Measurements from ENCODE around the gene MTCH2. TPM values are rescaled to one million over a fixed set of nuclear protein-coding genes. Genes with fewer than 3 reads are reported as not detected.

Gene MTCH2
- total and polyA plus RNA-seq, 2 donors (not counting 1 experiment from before 2014, with no cell fraction given) = 18.1 to 26.9 TPM

DNA sequence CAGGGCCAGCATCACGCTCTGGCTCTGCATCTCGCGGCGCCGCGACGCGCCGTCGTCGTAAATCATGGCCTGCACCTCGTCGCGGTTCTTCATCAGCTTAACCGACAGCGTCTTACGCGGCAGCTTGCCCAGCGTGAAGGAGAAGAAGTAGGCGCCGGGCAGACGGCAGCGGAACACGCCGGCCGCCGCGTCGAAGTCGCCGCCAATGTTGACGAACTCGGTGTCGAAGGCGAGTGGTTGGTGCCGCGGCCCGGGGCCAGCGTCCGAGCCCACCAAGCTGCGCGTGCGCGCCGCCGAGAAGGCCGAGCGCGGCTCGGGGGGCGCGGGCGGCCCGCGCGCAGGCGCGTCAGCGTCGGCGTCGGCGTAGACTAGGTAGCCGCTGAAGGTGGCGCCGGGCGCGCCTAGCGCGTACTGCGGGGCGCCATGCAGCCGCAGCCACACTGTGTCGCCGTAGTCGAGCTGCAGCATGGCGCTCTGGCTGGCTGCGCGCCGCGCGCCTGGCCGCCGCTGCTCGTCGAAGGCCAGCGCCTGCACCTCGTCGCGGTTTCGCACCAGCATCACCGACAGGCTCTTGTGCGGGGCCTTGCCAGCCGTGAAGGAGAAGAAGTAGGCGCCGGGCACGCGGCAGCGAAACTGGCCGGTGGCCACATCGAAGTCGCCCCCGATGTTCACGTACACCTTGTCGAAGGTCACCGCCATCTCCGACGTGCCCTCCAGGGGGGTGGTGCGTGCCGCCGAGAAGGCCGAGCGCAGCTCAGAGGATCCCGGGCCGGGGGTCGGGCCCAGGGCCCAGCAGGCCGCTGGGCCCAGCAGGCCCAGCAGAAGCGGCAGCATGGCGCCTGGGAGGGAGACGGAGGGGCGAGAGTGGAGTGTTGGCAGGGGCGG, 52.1 kb downstream of the MTCH2 start:
- Histone ChIP-seq H3K4me2 (replicated peaks; ENCODE audit: low read depth, low read length, poor library complexity, severe bottlenecking) (no peak overlapping the region), H3K9ac (ENCODE audit: low read length) (no peak overlapping the region), H3K4me1 (ENCODE audit: control insufficient read depth in 2 of 2, insufficient read depth in 2 of 2, low read length in 2 of 2) (peaks cover 15% of the 10 kb centered on the region in 2 donors), H2AFZ (ENCODE audit: insufficient read depth, low read depth, low read length, poor library complexity, severe bottlenecking) (no peak overlapping the region), H3K4me3 (ENCODE audit: control extremely low read depth in 1 of 5, extremely low read depth in 1 of 5, insufficient read depth in 1 of 5, low read depth in 2 of 5, low read length in 4 of 5) (no peak overlapping the region), H3K79me2 (ENCODE audit: control insufficient read depth, insufficient read depth, low read length) (no peaks in the 10 kb centered on the region), H3K27me3 (replicated peaks in 1 of 4; ENCODE audit: control extremely low read depth in 1 of 4, control insufficient read depth in 3 of 4, insufficient read depth in 4 of 4, low read length in 3 of 4) (peaks cover 0 to 35% (median 20%) of the 10 kb centered on the region in 4 experiments), H3K27ac (ENCODE audit: low read length in 2 of 2) (no peak overlapping the region), H3K36me3 (replicated peaks in 1 of 2; ENCODE audit: control extremely low read depth in 1 of 2, control insufficient read depth in 1 of 2, extremely low read depth in 1 of 2, insufficient read depth in 2 of 2, low read length in 1 of 2) (peaks cover 0 to 5% of the 10 kb centered on the region in 2 experiments), H3K9me3 (ENCODE audit: control extremely low read depth in 1 of 3, control insufficient read depth in 2 of 3, insufficient read depth in 1 of 3, low read length in 2 of 3) (no peaks in the 10 kb centered on the region), H4K20me1 (ENCODE audit: control insufficient read depth, insufficient read depth, low read length, poor library complexity, severe bottlenecking) (no peaks in the 10 kb centered on the region)
- Mint-ChIP-seq H3K4me3 (no peak overlapping the region), H3K27ac (no peak overlapping the region), H3K9me3 (ENCODE audit: insufficient read depth) (no peaks in the 10 kb centered on the region), H3K4me1 (peaks cover 9% of the 10 kb centered on the region), H3K27me3 (peaks cover 29% of the 10 kb centered on the region)
- CTCF ChIA-PET = no interaction called here
- 96% methylated on average over 110 of the region's 122 CpGs for WGBS (ENCODE audit: insufficient coverage)
- DNase-seq = no peak
- TF ChIP-seq, protein P1, sequence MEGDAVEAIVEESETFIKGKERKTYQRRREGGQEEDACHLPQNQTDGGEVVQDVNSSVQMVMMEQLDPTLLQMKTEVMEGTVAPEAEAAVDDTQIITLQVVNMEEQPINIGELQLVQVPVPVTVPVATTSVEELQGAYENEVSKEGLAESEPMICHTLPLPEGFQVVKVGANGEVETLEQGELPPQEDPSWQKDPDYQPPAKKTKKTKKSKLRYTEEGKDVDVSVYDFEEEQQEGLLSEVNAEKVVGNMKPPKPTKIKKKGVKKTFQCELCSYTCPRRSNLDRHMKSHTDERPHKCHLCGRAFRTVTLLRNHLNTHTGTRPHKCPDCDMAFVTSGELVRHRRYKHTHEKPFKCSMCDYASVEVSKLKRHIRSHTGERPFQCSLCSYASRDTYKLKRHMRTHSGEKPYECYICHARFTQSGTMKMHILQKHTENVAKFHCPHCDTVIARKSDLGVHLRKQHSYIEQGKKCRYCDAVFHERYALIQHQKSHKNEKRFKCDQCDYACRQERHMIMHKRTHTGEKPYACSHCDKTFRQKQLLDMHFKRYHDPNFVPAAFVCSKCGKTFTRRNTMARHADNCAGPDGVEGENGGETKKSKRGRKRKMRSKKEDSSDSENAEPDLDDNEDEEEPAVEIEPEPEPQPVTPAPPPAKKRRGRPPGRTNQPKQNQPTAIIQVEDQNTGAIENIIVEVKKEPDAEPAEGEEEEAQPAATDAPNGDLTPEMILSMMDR (IDR thresholded peaks at IDR 0.05) = no peak
- no peak for TF ChIP-seq EZH2 (IDR thresholded peaks at IDR 0.05; ENCODE audit: borderline replicate concordance, insufficient read depth, low read depth, low read length, poor library complexity, severe bottlenecking)
- no peak for ATAC-seq (ENCODE audit: low read depth)
- POLR2A ChIA-PET = no interaction called here
- intact Hi-C loops (cut with micrococcal nuclease) = no loop called here

DNA sequence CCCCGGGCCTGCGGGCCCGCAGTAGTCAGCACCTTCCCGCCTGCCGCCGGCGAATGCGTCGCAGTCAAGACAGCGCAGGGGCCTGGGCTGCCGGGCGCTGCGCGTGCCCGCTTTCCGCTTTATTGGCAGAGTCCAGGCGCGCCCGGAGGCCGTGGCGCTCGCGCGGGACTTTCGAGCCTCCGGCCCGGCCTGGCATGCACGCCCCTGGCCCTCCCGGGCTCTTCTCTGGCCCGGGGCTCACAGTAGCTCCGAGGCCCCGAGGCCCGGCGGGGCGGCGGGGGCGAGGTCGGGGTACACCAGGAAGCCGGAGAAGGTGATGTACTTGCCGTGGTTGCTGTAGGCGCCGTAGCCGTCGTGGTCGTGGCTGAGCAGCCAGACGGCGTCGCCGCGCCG, 52.8 kb downstream of the MTCH2 start:
- TF ChIP-seq, protein P1 (IDR thresholded peaks at IDR 0.05) = no peak
- TF ChIP-seq EZH2 (IDR thresholded peaks at IDR 0.05; ENCODE audit: borderline replicate concordance, insufficient read depth, low read depth, low read length, poor library complexity, severe bottlenecking) = no peak
- H3K4me3 ChIP-seq (ENCODE audit: control extremely low read depth in 1 of 5, extremely low read depth in 1 of 5, insufficient read depth in 1 of 5, low read depth in 2 of 5, low read length in 4 of 5) = no peak overlapping the region
- CTCF ChIA-PET = no interaction called here
- no peaks in the 10 kb centered on the region for H3K9me3 ChIP-seq (ENCODE audit: control extremely low read depth in 1 of 3, control insufficient read depth in 2 of 3, insufficient read depth in 1 of 3, low read length in 2 of 3)
- Mint-ChIP-seq H3K4me1 (peaks cover 9% of the 10 kb centered on the region), H3K4me3 (no peak overlapping the region), H3K9me3 (ENCODE audit: insufficient read depth) (no peaks in the 10 kb centered on the region), H3K27ac (no peak overlapping the region), H3K27me3 (peaks cover 22% of the 10 kb centered on the region)
- no peaks in the 10 kb centered on the region for H4K20me1 ChIP-seq (ENCODE audit: control insufficient read depth, insufficient read depth, low read length, poor library complexity, severe bottlenecking)
- no peak overlapping the region for H3K4me2 ChIP-seq (replicated peaks; ENCODE audit: low read depth, low read length, poor library complexity, severe bottlenecking)
- peaks cover 0 to 8% of the 10 kb centered on the region in 2 experiments for H3K36me3 ChIP-seq (replicated peaks in 1 of 2; ENCODE audit: control extremely low read depth in 1 of 2, control insufficient read depth in 1 of 2, extremely low read depth in 1 of 2, insufficient read depth in 2 of 2, low read length in 1 of 2)
- 97% methylated on average over 49 of the region's 51 CpGs for WGBS (ENCODE audit: insufficient coverage)
- DNase-seq (no peak), ATAC-seq (ENCODE audit: low read depth) (no peak)
- no peaks in the 10 kb centered on the region for H3K79me2 ChIP-seq (ENCODE audit: control insufficient read depth, insufficient read depth, low read length)
- H3K9ac ChIP-seq (ENCODE audit: low read length) = no peak overlapping the region
- POLR2A ChIA-PET = no interaction called here
- H3K27ac ChIP-seq (ENCODE audit: low read length in 2 of 2) = no peak overlapping the region
- H3K27me3 ChIP-seq (replicated peaks in 1 of 4; ENCODE audit: control extremely low read depth in 1 of 4, control insufficient read depth in 3 of 4, insufficient read depth in 4 of 4, low read length in 3 of 4) = peaks cover 0 to 28% (median 17%) of the 10 kb centered on the region in 4 experiments
- peaks cover 15% of the 10 kb centered on the region in 2 donors for H3K4me1 ChIP-seq (ENCODE audit: control insufficient read depth in 2 of 2, insufficient read depth in 2 of 2, low read length in 2 of 2)
- H2AFZ ChIP-seq (ENCODE audit: insufficient read depth, low read depth, low read length, poor library complexity, severe bottlenecking) = no peak overlapping the region
- intact Hi-C loops (cut with micrococcal nuclease) = no loop called here
